ENCODE results near the gene TMOD3. TPM values are rescaled to one million over a fixed set of nuclear protein-coding genes. Genes with fewer than 3 reads are reported as not detected.

TMOD3 gene
- total and polyA plus RNA-seq, 2 of the 8 experiments (the other 6 are each of a cell fraction or from before 2014, with no cell fraction given), result 3.9 to 29.0 TPM

DNA sequence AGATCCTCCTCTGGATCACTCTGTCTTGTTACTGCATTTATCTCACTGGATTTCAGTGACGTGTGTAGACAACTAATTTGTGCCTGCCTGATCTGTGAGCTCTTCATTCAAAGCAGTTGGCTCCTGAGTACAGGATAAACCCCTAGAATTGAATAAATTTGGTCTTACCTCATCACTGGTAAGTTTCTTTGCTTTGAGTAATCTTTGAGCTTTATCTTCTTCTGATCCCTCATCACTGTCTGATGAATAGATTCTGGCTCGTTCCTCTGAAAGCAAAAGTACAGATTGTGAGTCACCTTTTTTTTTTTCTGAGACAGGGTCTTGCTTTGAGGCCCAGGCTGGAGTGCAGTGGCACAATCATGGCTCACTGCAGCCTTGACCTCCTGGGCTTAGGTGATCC lies 117.7 kb downstream of the TMOD3 start (continued):
- TF ChIP-seq, protein P1, sequence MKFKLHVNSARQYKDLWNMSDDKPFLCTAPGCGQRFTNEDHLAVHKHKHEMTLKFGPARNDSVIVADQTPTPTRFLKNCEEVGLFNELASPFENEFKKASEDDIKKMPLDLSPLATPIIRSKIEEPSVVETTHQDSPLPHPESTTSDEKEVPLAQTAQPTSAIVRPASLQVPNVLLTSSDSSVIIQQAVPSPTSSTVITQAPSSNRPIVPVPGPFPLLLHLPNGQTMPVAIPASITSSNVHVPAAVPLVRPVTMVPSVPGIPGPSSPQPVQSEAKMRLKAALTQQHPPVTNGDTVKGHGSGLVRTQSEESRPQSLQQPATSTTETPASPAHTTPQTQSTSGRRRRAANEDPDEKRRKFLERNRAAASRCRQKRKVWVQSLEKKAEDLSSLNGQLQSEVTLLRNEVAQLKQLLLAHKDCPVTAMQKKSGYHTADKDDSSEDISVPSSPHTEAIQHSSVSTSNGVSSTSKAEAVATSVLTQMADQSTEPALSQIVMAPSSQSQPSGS (IDR thresholded peaks at IDR 0.05; ENCODE audit: low read length), result no peak
- TF ChIP-seq SIX5 (IDR thresholded peaks at IDR 0.05; ENCODE audit: low read depth, low read length) (no peak), SP2 (IDR thresholded peaks at IDR 0.05; ENCODE audit: low read length) (no peak)
